GM12878 (cell line): Measurements from ENCODE around the gene OR5T3. TPM values are rescaled to one million over a fixed set of nuclear protein-coding genes. Genes with fewer than 3 reads are reported as not detected.

Experiments used
- ATAC-seq: fragments of 200-7000 bp; cut with Tn5 transposase; 3 replicates; pipeline ENCODE4 v1.9.1; 2020; ENCODE audit warnings: mild to moderate bottlenecking, moderate library complexity
- BruUV-seq: library from RNA; stranded (reverse); fragments of 400-500 nt; replicated peaks from 2 replicates; lab custom pipeline; 2021; lab: Mats Ljungman, UMichigan
- CTCF ChIA-PET: fragments of 300-600 bp; sonication (Branson Sonifier 250); formaldehyde crosslinking; extraction: SDS; loops from one replicate; lab custom pipeline; 2021; ENCODE audit warnings: inconsistent platforms; lab: Yijun Ruan, JAX
- POLR2A ChIA-PET: fragments of 350-600 bp; formaldehyde crosslinking; extraction: SDS; loops from one replicate; lab custom pipeline; 2021; ENCODE audit warnings: inconsistent platforms; lab: Charles Lee
- RAD21 ChIA-PET: fragments of 300-600 bp; sonication (Branson Sonifier 250); formaldehyde crosslinking; loops from one replicate; lab custom pipeline; 2023; ENCODE audit warnings: antibody characterized with exemption; ENCODE audit not compliant: unreplicated experiment; lab: Charles Lee
- SMC1A ChIA-PET: fragments of 300-600 bp; sonication (Branson Sonifier 250); formaldehyde crosslinking; loops from one replicate; lab custom pipeline; 2023; ENCODE audit not compliant: unreplicated experiment, uncharacterized antibody; lab: Charles Lee
- DNase-seq: peaks from one replicate; pipeline ENCODE4 v3.0.0-alpha.2; 2011; ENCODE audit warnings: low read depth, low spot score
- FAIRE-seq: peaks from 3 replicates; lab custom pipeline; 2011; peaks lifted over from hg19 to GRCh38; lab: Jason Lieb, UNC
- H2AFZ ChIP-seq: 2 replicates; pipeline ENCODE4 v1.6.0; 2011; ENCODE audit warnings: low read depth, low read length, control low read depth; ENCODE audit not compliant: control insufficient read depth
- H3K27ac ChIP-seq: 2 replicates; pipeline ENCODE4 v1.5.1; 2011; ENCODE audit warnings: control low read depth; ENCODE audit not compliant: control insufficient read depth, insufficient read depth
- H3K27me3 ChIP-seq, 2 experiments: replicated peaks in 1 of 2; 2 replicates each; pipeline versions ENCODE4 v1.6.0 to v1.6.1; 2011; ENCODE audit warnings: low read length in 1 of 2; ENCODE audit not compliant: control insufficient read depth in 2 of 2, insufficient read depth in 2 of 2
- H3K36me3 ChIP-seq, 2 experiments: 2 replicates each; pipeline ENCODE4 v1.5.1; 2011; ENCODE audit warnings: low read length in 1 of 2; ENCODE audit not compliant: control insufficient read depth in 2 of 2, insufficient read depth in 2 of 2
- H3K4me1 ChIP-seq: 2 replicates; pipeline ENCODE4 v1.6.1; 2011; ENCODE audit warnings: mild to moderate bottlenecking, low read length, moderate library complexity, mixed read lengths; ENCODE audit not compliant: control insufficient read depth, insufficient read depth
- H3K4me2 ChIP-seq: 2 replicates; pipeline ENCODE4 v1.6.0; 2011; ENCODE audit warnings: control low read depth; ENCODE audit not compliant: control insufficient read depth, insufficient read depth
- H3K4me3 ChIP-seq: fragments of 200-600 bp; sonication (generic); 2 replicates; pipeline ENCODE4 v1.5.1; 2016
- H3K79me2 ChIP-seq: 2 replicates; pipeline ENCODE4 v1.6.0; 2011; ENCODE audit warnings: low read length; ENCODE audit not compliant: control insufficient read depth, insufficient read depth
- H3K9ac ChIP-seq: 2 replicates; pipeline ENCODE4 v1.8.0; 2011; ENCODE audit warnings: low read length, control low read depth, mixed read lengths; ENCODE audit not compliant: control insufficient read depth, insufficient read depth
- H3K9me3 ChIP-seq: replicated peaks from 3 replicates; pipeline ENCODE4 v1.5.1; 2011; ENCODE audit warnings: mild to moderate bottlenecking, low read length; ENCODE audit not compliant: control insufficient read depth, insufficient read depth
- H4K20me1 ChIP-seq: 2 replicates; pipeline ENCODE4 v1.6.0; 2011; ENCODE audit not compliant: control insufficient read depth, insufficient read depth
- ASH2L ChIP-seq: fragments of 300-600, 200-600 bp; sonication (generic); IDR thresholded peaks from 2 replicates; pipeline ENCODE4 v1.6.1; 2017; ENCODE audit warnings: low read depth, mild to moderate bottlenecking, borderline replicate concordance
- CEBPB ChIP-seq, 2 experiments: fragments of 150-350 bp in 1 of 2; IDR thresholded peaks; 2 replicates each; pipeline ENCODE4 v1.6.1; 2012 to 2014; ENCODE audit warnings: low read depth in 2 of 2, low read length in 2 of 2, borderline replicate concordance in 1 of 2, inconsistent platforms in 1 of 2
- CREB1 ChIP-seq: IDR thresholded peaks from 2 replicates; pipeline ENCODE4 v1.6.1; 2012; ENCODE audit warnings: low read depth, mild to moderate bottlenecking, inconsistent platforms
- EZH2 ChIP-seq: IDR thresholded peaks from 2 replicates; pipeline ENCODE4 v1.6.1; 2012; ENCODE audit warnings: low read depth, mild to moderate bottlenecking, control low read depth, inconsistent platforms, low read length, borderline replicate concordance; ENCODE audit not compliant: control insufficient read depth
- KAT2A ChIP-seq: conservative IDR thresholded peaks from 2 replicates; pipeline ENCODE4 v1.6.1; 2011; ENCODE audit warnings: low read depth, low read length; ENCODE audit not compliant: control insufficient read depth
- NRF1 ChIP-seq: conservative IDR thresholded peaks from 2 replicates; pipeline ENCODE4 v1.6.1; 2011; ENCODE audit warnings: mild to moderate bottlenecking, low read depth, low read length, improper control_type of control experiment
- PAX8 ChIP-seq: fragments of 450-650 bp; IDR thresholded peaks from 2 replicates; pipeline ENCODE4 v1.6.1; 2017; ENCODE audit warnings: mild to moderate bottlenecking, moderate library complexity
- POLR2A ChIP-seq: IDR thresholded peaks from 2 replicates; pipeline ENCODE4 v1.6.1; 2011; ENCODE audit warnings: low read depth, mild to moderate bottlenecking, low read length
- RAD21 ChIP-seq: IDR thresholded peaks from 2 replicates; pipeline ENCODE4 v1.6.1; 2011; ENCODE audit warnings: mild to moderate bottlenecking, low read depth, low read length, moderate library complexity; ENCODE audit not compliant: insufficient read depth
- RBBP5 ChIP-seq: fragments of 200-600 bp; sonication (generic); conservative IDR thresholded peaks from 2 replicates; pipeline ENCODE4 v1.6.1; 2016
- SMAD1 ChIP-seq: fragments of 450-650 bp; IDR thresholded peaks from 2 replicates; pipeline ENCODE4 v1.6.1; 2018; ENCODE audit warnings: mild to moderate bottlenecking, low read depth; ENCODE audit not compliant: partially characterized antibody
- USF1 ChIP-seq: IDR thresholded peaks from 2 replicates; pipeline ENCODE4 v1.6.1; 2011; ENCODE audit warnings: borderline replicate concordance, low read depth, mild to moderate bottlenecking, moderate library complexity, mixed read lengths, low read length; ENCODE audit not compliant: insufficient read depth; ENCODE audit errors: extremely low read length
- WGBS: methylation state at CpG from one replicate; pipeline ENCODE4 v1.1.6; 2016; ENCODE audit warnings: low lambda C conversion rate; ENCODE audit not compliant: insufficient replicate concordance, insufficient coverage; ENCODE audit errors: missing lambda C conversion rate; 5-methylcytosine and 5-hydroxymethylcytosine counted together
- in situ Hi-C: fragments of 300-500 bp; cut with MboI; formaldehyde crosslinking; loops from 9 replicates; pipeline ENCODE4 v1.14.3; 2018; ENCODE audit warnings: mixed read lengths
- intact Hi-C: fragments of 100-400 bp; cut with micrococcal nuclease; formaldehyde crosslinking; loops from one replicate; pipeline ENCODE4 v1.14.2; 2022; ENCODE audit not compliant: unreplicated experiment
- polyA plus RNA-seq, 11 experiments: library from polyadenylated mRNA; depleted of rRNA in 4 of 11; unstranded in 6 of 11; stranded (reverse) in 5 of 11; fragments of >200 nt; fragmentation: Nextera tagmentation in 4 of 11; fragmentation: Illumina TruSeq in 1 of 11; extraction: Ambion mirVana in 4 of 11; extraction: Trizol in 1 of 11; gene quantifications; 1 replicate in 1 of 11; 2 replicates in 10 of 11; pipeline versions ENCODE4 v1.2.1 to v1.2.3, GENCODE V29; 2011 to 2016; ENCODE audit warnings: inconsistent platforms in 2 of 11, missing spikeins in 2 of 11, low read depth in 1 of 11
- total RNA-seq, 4 experiments: library from RNA; depleted of rRNA in 3 of 4; stranded (reverse); fragments of >200 nt in 3 of 4; fragmentation: Illumina TruSeq in 1 of 4; extraction: Trizol in 1 of 4; gene quantifications; 2 replicates each; pipeline versions ENCODE4 v1.2.1 to v1.2.3, GENCODE V29; 2013 to 2021
- TF ChIP-seq, protein P1 (sequence below): fragments of 450-650 bp; IDR thresholded peaks from 2 replicates; pipeline ENCODE4 v1.6.1; 2017; ENCODE audit warnings: antibody characterized with exemption, mild to moderate bottlenecking, moderate library complexity
- TF ChIP-seq, protein P2 (sequence below): IDR thresholded peaks from 2 replicates; pipeline ENCODE4 v1.6.1; 2012; ENCODE audit warnings: improper control_type of control experiment, low read depth, low read length; ENCODE audit not compliant: insufficient replicate concordance
- TF ChIP-seq, protein P3 (sequence below): fragments of 450-650 bp; IDR thresholded peaks from 2 replicates; pipeline ENCODE4 v1.6.1; 2014; ENCODE audit warnings: mild to moderate bottlenecking

Gene OR5T3
- total and polyA plus RNA-seq, 10 of the 15 experiments (the other 5 are each of a cell fraction or from before 2014, with no cell fraction given), result not detected

GRCh38 chr11:56296898-56297297, 44.8 kb downstream of the OR5T3 start:
- no peaks in the 10 kb centered on the region for H4K20me1 ChIP-seq
- intact Hi-C loops (loop anchor here (5.0 kb wide), 1 partner anchor 55 kb away; the partner anchor contains the start of gene OR8J1), in situ Hi-C loops (no loop called here)
- H3K4me2 ChIP-seq, result no peak overlapping the region
- POLR2A ChIA-PET, result no interaction called here
- DNase-seq, result no peak
- H3K4me1 ChIP-seq, result no peaks in the 10 kb centered on the region
- ATAC-seq, result no peak
- CTCF ChIA-PET, result no interaction called here
- FAIRE-seq, result no peak
- 66% methylated on average over 4 of the region's 4 CpGs for WGBS
- H3K79me2 ChIP-seq, result no peaks in the 10 kb centered on the region
- RAD21 ChIA-PET, result no interaction called here
- H3K4me3 ChIP-seq, result no peak overlapping the region
- H2AFZ ChIP-seq, result no peak overlapping the region
- SMC1A ChIA-PET, result no interaction called here
- H3K9ac ChIP-seq, result no peak overlapping the region
- H3K36me3 ChIP-seq, result no peaks in the 10 kb centered on the region
- no peaks in the 10 kb centered on the region for H3K9me3 ChIP-seq
- H3K27me3 ChIP-seq, result no peaks in the 10 kb centered on the region
- no peak overlapping the region for H3K27ac ChIP-seq
- no TSS peak for BruUV-seq
- TF ChIP-seq RAD21, result no peak
- TF ChIP-seq, protein P1, sequence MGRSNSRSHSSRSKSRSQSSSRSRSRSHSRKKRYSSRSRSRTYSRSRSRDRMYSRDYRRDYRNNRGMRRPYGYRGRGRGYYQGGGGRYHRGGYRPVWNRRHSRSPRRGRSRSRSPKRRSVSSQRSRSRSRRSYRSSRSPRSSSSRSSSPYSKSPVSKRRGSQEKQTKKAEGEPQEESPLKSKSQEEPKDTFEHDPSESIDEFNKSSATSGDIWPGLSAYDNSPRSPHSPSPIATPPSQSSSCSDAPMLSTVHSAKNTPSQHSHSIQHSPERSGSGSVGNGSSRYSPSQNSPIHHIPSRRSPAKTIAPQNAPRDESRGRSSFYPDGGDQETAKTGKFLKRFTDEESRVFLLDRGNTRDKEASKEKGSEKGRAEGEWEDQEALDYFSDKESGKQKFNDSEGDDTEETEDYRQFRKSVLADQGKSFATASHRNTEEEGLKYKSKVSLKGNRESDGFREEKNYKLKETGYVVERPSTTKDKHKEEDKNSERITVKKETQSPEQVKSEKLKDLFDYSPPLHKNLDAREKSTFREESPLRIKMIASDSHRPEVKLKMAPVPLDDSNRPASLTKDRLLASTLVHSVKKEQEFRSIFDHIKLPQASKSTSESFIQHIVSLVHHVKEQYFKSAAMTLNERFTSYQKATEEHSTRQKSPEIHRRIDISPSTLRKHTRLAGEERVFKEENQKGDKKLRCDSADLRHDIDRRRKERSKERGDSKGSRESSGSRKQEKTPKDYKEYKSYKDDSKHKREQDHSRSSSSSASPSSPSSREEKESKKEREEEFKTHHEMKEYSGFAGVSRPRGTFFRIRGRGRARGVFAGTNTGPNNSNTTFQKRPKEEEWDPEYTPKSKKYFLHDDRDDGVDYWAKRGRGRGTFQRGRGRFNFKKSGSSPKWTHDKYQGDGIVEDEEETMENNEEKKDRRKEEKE, result no peak
- TF ChIP-seq EZH2, result no peak
- TF ChIP-seq, protein P2, sequence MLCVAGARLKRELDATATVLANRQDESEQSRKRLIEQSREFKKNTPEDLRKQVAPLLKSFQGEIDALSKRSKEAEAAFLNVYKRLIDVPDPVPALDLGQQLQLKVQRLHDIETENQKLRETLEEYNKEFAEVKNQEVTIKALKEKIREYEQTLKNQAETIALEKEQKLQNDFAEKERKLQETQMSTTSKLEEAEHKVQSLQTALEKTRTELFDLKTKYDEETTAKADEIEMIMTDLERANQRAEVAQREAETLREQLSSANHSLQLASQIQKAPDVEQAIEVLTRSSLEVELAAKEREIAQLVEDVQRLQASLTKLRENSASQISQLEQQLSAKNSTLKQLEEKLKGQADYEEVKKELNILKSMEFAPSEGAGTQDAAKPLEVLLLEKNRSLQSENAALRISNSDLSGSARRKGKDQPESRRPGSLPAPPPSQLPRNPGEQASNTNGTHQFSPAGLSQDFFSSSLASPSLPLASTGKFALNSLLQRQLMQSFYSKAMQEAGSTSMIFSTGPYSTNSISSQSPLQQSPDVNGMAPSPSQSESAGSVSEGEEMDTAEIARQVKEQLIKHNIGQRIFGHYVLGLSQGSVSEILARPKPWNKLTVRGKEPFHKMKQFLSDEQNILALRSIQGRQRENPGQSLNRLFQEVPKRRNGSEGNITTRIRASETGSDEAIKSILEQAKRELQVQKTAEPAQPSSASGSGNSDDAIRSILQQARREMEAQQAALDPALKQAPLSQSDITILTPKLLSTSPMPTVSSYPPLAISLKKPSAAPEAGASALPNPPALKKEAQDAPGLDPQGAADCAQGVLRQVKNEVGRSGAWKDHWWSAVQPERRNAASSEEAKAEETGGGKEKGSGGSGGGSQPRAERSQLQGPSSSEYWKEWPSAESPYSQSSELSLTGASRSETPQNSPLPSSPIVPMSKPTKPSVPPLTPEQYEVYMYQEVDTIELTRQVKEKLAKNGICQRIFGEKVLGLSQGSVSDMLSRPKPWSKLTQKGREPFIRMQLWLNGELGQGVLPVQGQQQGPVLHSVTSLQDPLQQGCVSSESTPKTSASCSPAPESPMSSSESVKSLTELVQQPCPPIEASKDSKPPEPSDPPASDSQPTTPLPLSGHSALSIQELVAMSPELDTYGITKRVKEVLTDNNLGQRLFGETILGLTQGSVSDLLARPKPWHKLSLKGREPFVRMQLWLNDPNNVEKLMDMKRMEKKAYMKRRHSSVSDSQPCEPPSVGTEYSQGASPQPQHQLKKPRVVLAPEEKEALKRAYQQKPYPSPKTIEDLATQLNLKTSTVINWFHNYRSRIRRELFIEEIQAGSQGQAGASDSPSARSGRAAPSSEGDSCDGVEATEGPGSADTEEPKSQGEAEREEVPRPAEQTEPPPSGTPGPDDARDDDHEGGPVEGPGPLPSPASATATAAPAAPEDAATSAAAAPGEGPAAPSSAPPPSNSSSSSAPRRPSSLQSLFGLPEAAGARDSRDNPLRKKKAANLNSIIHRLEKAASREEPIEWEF, result no peak
- no peak for TF ChIP-seq CEBPB (IDR thresholded peaks at IDR 0.05; ENCODE audit: borderline replicate concordance in 1 of 2, low read depth in 2 of 2, low read length in 2 of 2)
- no peak for TF ChIP-seq POLR2A
- no peak for TF ChIP-seq PAX8
- TF ChIP-seq NRF1, result no peak
- TF ChIP-seq, protein P3, sequence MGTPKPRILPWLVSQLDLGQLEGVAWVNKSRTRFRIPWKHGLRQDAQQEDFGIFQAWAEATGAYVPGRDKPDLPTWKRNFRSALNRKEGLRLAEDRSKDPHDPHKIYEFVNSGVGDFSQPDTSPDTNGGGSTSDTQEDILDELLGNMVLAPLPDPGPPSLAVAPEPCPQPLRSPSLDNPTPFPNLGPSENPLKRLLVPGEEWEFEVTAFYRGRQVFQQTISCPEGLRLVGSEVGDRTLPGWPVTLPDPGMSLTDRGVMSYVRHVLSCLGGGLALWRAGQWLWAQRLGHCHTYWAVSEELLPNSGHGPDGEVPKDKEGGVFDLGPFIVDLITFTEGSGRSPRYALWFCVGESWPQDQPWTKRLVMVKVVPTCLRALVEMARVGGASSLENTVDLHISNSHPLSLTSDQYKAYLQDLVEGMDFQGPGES, result no peak
- TF ChIP-seq KAT2A, result no peak
- no peak for TF ChIP-seq RBBP5
- no peak for TF ChIP-seq SMAD1
- TF ChIP-seq ASH2L, result no peak
- no peak for TF ChIP-seq CREB1
- no peak for TF ChIP-seq USF1
